Stimulated activated naive CD8-positive, alpha-beta T cell treated with anti-CD3 and anti-CD28 coated beads, Interleukin-15, Interleukin-2, amounts not matched to agents 100 ng/mL and 50 ng/mL, for 24 hours (primary cell): ENCODE results near the gene TOM1L2.
"Not testable (repeated sequence)": the region's sequence is repeated elsewhere in the genome, so short reads cannot be mapped to it uniquely, and the experiment has no call there.

ENCODE experiments used
- H3K27ac Mint-ChIP-seq: one replicate; pipeline ENCODE4 v1.8.0; 2021; ENCODE audit warnings: mild to moderate bottlenecking, mixed read lengths
- H3K27me3 Mint-ChIP-seq: one replicate; pipeline ENCODE4 v1.8.0; 2021; ENCODE audit warnings: mixed read lengths
- H3K36me3 Mint-ChIP-seq: one replicate; pipeline ENCODE4 v1.8.0; 2021; ENCODE audit warnings: low read depth, mixed read lengths
- H3K4me1 Mint-ChIP-seq: one replicate; pipeline ENCODE4 v1.8.0; 2021; ENCODE audit warnings: low read depth, mixed read lengths
- H3K4me3 Mint-ChIP-seq: one replicate; pipeline ENCODE4 v1.8.0; 2021; ENCODE audit warnings: mild to moderate bottlenecking, mixed read lengths
- H3K9me3 Mint-ChIP-seq: one replicate; pipeline ENCODE4 v1.8.0; 2021; ENCODE audit warnings: mixed read lengths

TOM1L2 gene

DNA sequence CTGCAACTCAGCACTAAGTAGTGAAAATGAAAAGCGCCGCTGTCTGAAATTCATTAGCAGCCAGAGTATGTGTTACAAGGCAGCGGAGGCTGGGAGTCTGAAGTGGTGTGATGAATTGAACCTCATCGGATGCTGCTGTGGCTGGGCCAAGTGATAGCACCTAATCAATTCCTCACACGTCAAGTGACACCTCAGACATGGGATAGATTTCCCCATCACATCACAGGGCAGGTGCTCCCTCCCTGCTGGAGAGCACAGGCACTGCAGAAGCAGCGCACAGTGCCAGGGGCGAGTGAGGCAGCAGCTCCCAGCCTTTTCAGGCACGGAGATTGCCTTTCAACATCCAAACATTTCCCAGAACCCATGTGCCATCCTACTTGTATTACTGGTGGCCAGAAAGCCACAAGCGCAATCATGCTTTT, 32.7 kb upstream of the TOM1L2 start:
- no peaks in the 10 kb centered on the region for H3K4me1 Mint-ChIP-seq
- no peaks in the 10 kb centered on the region for H3K9me3 Mint-ChIP-seq
- no peaks in the 10 kb centered on the region for H3K27me3 Mint-ChIP-seq
- peaks cover 3% of the 10 kb centered on the region for H3K36me3 Mint-ChIP-seq
- H3K4me3 Mint-ChIP-seq = no peak overlapping the region
- no peak overlapping the region for H3K27ac Mint-ChIP-seq

GRCh38 chr17:18004345-18004744, 32.1 kb upstream of the TOM1L2 start:
- Mint-ChIP-seq H3K27me3 (no peaks in the 10 kb centered on the region), H3K9me3 (no peaks in the 10 kb centered on the region), H3K27ac (no peak overlapping the region), H3K4me3 (no peak overlapping the region), H3K4me1 (no peaks in the 10 kb centered on the region), H3K36me3 (peaks cover 3% of the 10 kb centered on the region)

DNA sequence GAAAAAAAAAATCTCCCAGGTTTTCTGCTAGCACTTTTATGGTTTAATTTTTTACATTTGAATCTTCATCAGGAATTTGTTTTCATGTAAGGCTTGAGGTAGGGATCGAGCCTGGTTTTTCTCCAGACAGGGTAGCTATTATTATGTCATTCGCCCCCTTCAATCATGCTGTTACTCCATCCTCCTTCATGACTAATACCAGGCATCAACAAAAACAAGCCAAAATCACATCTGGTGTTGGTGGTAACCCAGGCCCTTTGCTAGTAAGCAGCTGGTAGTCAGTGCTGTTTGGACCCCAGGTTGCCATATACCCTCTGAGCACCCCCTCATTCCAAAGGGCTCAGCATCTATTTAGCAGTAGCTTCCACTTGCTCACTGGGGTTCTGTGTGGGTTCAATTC, 30.0 kb upstream of the TOM1L2 start:
- no peaks in the 10 kb centered on the region for H3K4me1 Mint-ChIP-seq
- H3K27ac Mint-ChIP-seq = no peak overlapping the region
- H3K9me3 Mint-ChIP-seq = no peaks in the 10 kb centered on the region
- no peak overlapping the region for H3K4me3 Mint-ChIP-seq
- no peaks in the 10 kb centered on the region for H3K36me3 Mint-ChIP-seq
- no peaks in the 10 kb centered on the region for H3K27me3 Mint-ChIP-seq

- H3K4me1 Mint-ChIP-seq = no peaks in the 10 kb centered on the region
- H3K4me3 Mint-ChIP-seq = no peak overlapping the region
- H3K36me3 Mint-ChIP-seq = no peaks in the 10 kb centered on the region
- H3K27ac Mint-ChIP-seq = no peak overlapping the region
- H3K9me3 Mint-ChIP-seq = no peaks in the 10 kb centered on the region
- H3K27me3 Mint-ChIP-seq = no peaks in the 10 kb centered on the region
These were observed 27.8 kb upstream of the TOM1L2 start for GRCh38 chr17:18000030-18000408.

- H3K27me3 Mint-ChIP-seq = no peaks in the 10 kb centered on the region
- H3K4me3 Mint-ChIP-seq = no peak overlapping the region
- no peaks in the 10 kb centered on the region for H3K36me3 Mint-ChIP-seq
- no peaks in the 10 kb centered on the region for H3K4me1 Mint-ChIP-seq
- no peaks in the 10 kb centered on the region for H3K9me3 Mint-ChIP-seq
- H3K27ac Mint-ChIP-seq = no peak overlapping the region
These were observed 27.3 kb upstream of the TOM1L2 start for GRCh38 chr17:17999364-18000029.

- H3K27ac Mint-ChIP-seq = no peak overlapping the region
- H3K27me3 Mint-ChIP-seq = no peaks in the 10 kb centered on the region
- H3K4me3 Mint-ChIP-seq = no peak overlapping the region
- no peaks in the 10 kb centered on the region for H3K4me1 Mint-ChIP-seq
- H3K9me3 Mint-ChIP-seq = no peaks in the 10 kb centered on the region
- H3K36me3 Mint-ChIP-seq = no peaks in the 10 kb centered on the region
These were observed 26.7 kb upstream of the TOM1L2 start for GRCh38 chr17:17998934-17999333.

DNA sequence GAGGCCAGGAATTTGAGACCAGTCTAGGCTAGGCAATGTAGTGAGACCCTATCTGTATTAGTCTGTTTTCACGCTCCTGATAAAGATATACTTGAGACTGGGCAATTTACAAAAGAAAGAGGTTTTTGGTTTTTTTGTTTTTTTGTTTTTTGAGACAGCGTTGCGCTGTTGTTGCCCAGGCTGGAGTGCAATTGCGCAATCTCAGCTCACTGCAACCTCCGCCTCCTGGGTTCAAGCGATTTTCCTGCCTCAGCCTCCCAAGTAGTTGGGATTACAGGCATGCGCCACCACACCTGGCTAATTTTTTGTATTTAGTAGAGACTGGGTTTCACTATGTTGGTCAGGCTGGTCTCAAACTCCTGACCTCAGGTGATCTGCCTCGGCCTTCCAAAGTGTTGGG, 23.7 kb upstream of the TOM1L2 start:
- H3K9me3 Mint-ChIP-seq, H3K4me1 Mint-ChIP-seq, H3K27ac Mint-ChIP-seq, H3K36me3 Mint-ChIP-seq, H3K27me3 Mint-ChIP-seq, H3K4me3 Mint-ChIP-seq: not testable (repeated sequence)

GRCh38 chr17:17994271-17995069, 22.3 kb upstream of the TOM1L2 start:
- no peak overlapping the region for H3K27ac Mint-ChIP-seq
- H3K36me3 Mint-ChIP-seq = no peaks in the 10 kb centered on the region
- H3K27me3 Mint-ChIP-seq = no peaks in the 10 kb centered on the region
- peaks cover 2% of the 10 kb centered on the region for H3K4me1 Mint-ChIP-seq
- no peaks in the 10 kb centered on the region for H3K9me3 Mint-ChIP-seq
- H3K4me3 Mint-ChIP-seq = no peak overlapping the region

DNA sequence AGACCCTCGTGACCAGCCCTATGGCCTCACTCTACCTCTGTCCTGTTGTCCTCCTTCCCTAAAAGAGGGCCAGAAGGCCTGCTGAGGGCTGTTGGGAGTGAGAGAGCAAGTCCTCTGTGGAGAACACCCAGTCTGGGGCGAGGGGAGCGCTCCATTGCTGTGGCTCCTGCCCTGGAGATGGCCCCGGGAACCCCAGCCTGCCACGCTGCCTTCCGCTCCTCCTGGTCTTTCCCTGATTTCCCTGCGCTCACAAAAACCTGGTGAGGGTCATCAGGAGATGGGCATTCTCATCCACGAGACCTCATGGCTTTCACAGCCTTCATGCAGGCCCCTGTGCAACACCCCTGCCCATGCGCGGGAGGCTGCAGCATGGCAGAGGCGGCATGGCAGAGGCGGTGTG, 21.7 kb upstream of the TOM1L2 start:
- H3K27ac Mint-ChIP-seq = no peak overlapping the region
- H3K9me3 Mint-ChIP-seq = no peaks in the 10 kb centered on the region
- H3K4me1 Mint-ChIP-seq = peaks cover 2% of the 10 kb centered on the region
- no peaks in the 10 kb centered on the region for H3K27me3 Mint-ChIP-seq
- no peaks in the 10 kb centered on the region for H3K36me3 Mint-ChIP-seq
- H3K4me3 Mint-ChIP-seq = no peak overlapping the region

DNA sequence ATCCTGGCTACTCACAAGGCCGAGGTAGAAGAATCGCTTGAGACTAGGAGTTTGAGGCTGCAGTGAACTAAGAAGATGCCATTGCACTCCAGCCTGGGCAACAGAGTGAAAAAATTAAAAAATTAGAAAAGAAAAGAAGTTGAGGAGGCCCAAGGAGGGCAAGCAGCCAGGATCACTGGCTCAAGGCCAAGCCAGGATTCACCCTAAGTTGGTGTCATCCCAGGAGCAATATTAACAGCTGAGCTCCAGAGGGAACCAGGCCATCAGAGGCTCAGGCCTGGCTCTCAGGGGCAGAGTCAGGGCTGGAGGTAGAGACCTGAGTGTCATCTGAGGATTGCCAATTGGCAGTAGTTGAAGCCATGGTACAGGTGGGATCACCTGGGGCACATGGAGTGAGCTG, 21.2 kb upstream of the TOM1L2 start:
- peaks cover 2% of the 10 kb centered on the region for H3K4me1 Mint-ChIP-seq
- H3K27me3 Mint-ChIP-seq = no peaks in the 10 kb centered on the region
- no peak overlapping the region for H3K4me3 Mint-ChIP-seq
- H3K36me3 Mint-ChIP-seq = no peaks in the 10 kb centered on the region
- no peak overlapping the region for H3K27ac Mint-ChIP-seq
- H3K9me3 Mint-ChIP-seq = no peaks in the 10 kb centered on the region

DNA sequence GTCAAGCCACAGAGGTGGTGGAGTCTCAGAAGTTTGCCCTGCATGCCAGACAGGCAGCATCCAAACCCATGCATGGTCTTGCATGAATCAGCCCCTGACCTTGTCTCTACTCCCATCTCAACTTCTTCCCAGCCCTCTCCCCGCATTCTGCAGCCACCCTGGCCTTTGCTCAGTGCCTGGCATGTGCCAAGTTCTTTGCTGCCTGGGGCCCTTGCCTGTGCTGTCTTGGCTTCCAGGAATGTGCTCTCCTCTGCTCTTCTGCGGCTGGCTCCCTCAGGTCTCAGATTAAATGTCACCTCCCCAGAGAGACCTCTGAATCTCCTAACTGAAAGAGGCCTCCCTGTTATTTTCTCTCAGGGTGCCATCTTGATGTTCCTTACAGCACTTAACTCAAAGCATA, 18.1 kb upstream of the TOM1L2 start:
- Mint-ChIP-seq H3K27ac (no peak overlapping the region), H3K27me3 (no peaks in the 10 kb centered on the region), H3K36me3 (no peaks in the 10 kb centered on the region), H3K4me3 (no peak overlapping the region), H3K4me1 (peaks cover 2% of the 10 kb centered on the region), H3K9me3 (no peaks in the 10 kb centered on the region)

GRCh38 chr17:17989618-17990017, 17.4 kb upstream of the TOM1L2 start:
- H3K4me1 Mint-ChIP-seq = peaks cover 2% of the 10 kb centered on the region
- no peak overlapping the region for H3K4me3 Mint-ChIP-seq
- H3K36me3 Mint-ChIP-seq = no peaks in the 10 kb centered on the region
- H3K9me3 Mint-ChIP-seq = no peaks in the 10 kb centered on the region
- no peak overlapping the region for H3K27ac Mint-ChIP-seq
- no peaks in the 10 kb centered on the region for H3K27me3 Mint-ChIP-seq

GRCh38 chr17:17989081-17989480, 16.9 kb upstream of the TOM1L2 start:
- H3K9me3 Mint-ChIP-seq = no peaks in the 10 kb centered on the region
- no peak overlapping the region for H3K4me3 Mint-ChIP-seq
- H3K36me3 Mint-ChIP-seq = no peaks in the 10 kb centered on the region
- H3K27ac Mint-ChIP-seq = no peak overlapping the region
- H3K4me1 Mint-ChIP-seq = peaks cover 2% of the 10 kb centered on the region
- H3K27me3 Mint-ChIP-seq = no peaks in the 10 kb centered on the region

DNA sequence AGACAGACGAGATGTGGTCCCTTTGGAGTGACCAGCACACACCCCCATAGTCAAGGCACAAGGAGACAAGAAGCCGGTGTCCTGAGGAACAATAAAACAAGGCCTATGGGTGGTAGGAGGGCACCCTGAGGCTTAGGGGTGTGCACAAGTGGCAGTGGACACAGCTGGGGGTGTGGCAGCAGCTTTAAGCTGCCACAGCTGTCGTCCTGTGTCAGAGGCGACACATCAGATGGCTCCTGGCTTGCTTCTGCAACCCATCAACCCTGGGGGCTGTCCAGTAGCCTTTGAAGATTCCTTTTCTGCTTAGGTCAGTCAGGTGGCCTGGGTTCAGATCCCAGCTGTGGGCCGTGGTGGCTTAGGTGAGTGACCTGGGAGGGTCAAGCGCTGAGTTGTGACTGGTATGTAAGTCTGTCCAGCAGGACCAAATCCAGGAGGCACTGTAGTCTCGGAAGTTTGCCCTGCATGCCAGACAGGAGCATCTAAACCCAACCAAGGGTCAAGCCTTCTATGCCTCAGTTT, 16.3 kb upstream of the TOM1L2 start:
- H3K27ac Mint-ChIP-seq = no peak overlapping the region
- H3K36me3 Mint-ChIP-seq = no peaks in the 10 kb centered on the region
- no peaks in the 10 kb centered on the region for H3K9me3 Mint-ChIP-seq

GRCh38 chr17:17987901-17988300, 15.7 kb upstream of the TOM1L2 start:
- H3K4me1 Mint-ChIP-seq = peaks cover 2% of the 10 kb centered on the region
- no peaks in the 10 kb centered on the region for H3K36me3 Mint-ChIP-seq
- no peak overlapping the region for H3K27ac Mint-ChIP-seq

More for the DNA sequence above, 16.3 kb upstream of the TOM1L2 start:
- H3K4me1 Mint-ChIP-seq = peaks cover 2% of the 10 kb centered on the region
- H3K27me3 Mint-ChIP-seq = no peaks in the 10 kb centered on the region
- H3K4me3 Mint-ChIP-seq = no peak overlapping the region

More at GRCh38 chr17:17987901-17988300, 15.7 kb upstream of the TOM1L2 start:
- H3K4me3 Mint-ChIP-seq = no peak overlapping the region
- no peaks in the 10 kb centered on the region for H3K27me3 Mint-ChIP-seq
- no peaks in the 10 kb centered on the region for H3K9me3 Mint-ChIP-seq
